SK-N-SH (cell line): ENCODE measurements around the gene BMI1. TPM values are rescaled to one million over a fixed set of nuclear protein-coding genes. Genes with fewer than 3 reads are reported as not detected.

Experiments
- CTCF ChIA-PET: fragments of 300-600, 350-600 bp; formaldehyde crosslinking; extraction: SDS; loops from one replicate; lab custom pipeline; 2021; lab: Yijun Ruan, JAX
- POLR2A ChIA-PET: fragments of 350-600 bp; sonication (Branson Sonifier 250); formaldehyde crosslinking; extraction: SDS; loops from one replicate; lab custom pipeline; 2020; ENCODE audit warnings: antibody characterized with exemption, inconsistent platforms; lab: Yijun Ruan, JAX
- DNase-seq: peaks from one replicate; pipeline ENCODE4 v3.0.0; 2012
- H2AFZ ChIP-seq: fragments of 200-600 bp; sonication (generic); 2 replicates; pipeline ENCODE4 v1.8.1; 2016; ENCODE audit warnings: antibody characterized with exemption, mild to moderate bottlenecking, low read depth
- H3F3A ChIP-seq: fragments of 200-600 bp; sonication (generic); replicated peaks from 2 replicates; pipeline ENCODE3; 2016; ENCODE audit warnings: antibody characterized with exemption, mild to moderate bottlenecking; ENCODE audit not compliant: insufficient read depth
- H3K27ac ChIP-seq, 2 experiments: fragments of 200-500 bp in 1 of 2; fragments of 200-600 bp in 1 of 2; sonication (Bioruptor generic) in 1 of 2; sonication (generic), shearing (Covaris generic) in 1 of 2; 2 replicates each; pipeline versions ENCODE4 v1.5.1 to v1.6.1; 2014 to 2016; ENCODE audit warnings: low read depth in 2 of 2, inconsistent platforms in 1 of 2, low read length in 1 of 2, mild to moderate bottlenecking in 1 of 2, mixed read lengths in 1 of 2
- H3K27me3 ChIP-seq: fragments of 200-600 bp; sonication (generic), shearing (Covaris generic); 2 replicates; pipeline ENCODE4 v1.6.1; 2016; ENCODE audit warnings: mixed run types; ENCODE audit not compliant: insufficient read depth
- H3K36me3 ChIP-seq, 2 experiments: fragments of 200-500 bp in 1 of 2; fragments of 200-600 bp in 1 of 2; sonication (Bioruptor generic) in 1 of 2; sonication (generic) in 1 of 2; replicated peaks in 1 of 2; 2 replicates each; pipeline versions ENCODE3 to v1.5.1; 2014 to 2016; ENCODE audit warnings: low read length in 1 of 2, mild to moderate bottlenecking in 1 of 2; ENCODE audit not compliant: insufficient read depth in 2 of 2, control insufficient read depth in 1 of 2
- H3K4me1 ChIP-seq, 2 experiments: fragments of 200-500 bp in 1 of 2; fragments of 200-600 bp in 1 of 2; sonication (Bioruptor generic) in 1 of 2; sonication (generic), shearing (Covaris generic) in 1 of 2; 2 replicates each; pipeline versions ENCODE4 v1.5.1 to v1.6.1; 2014 to 2016; ENCODE audit warnings: low read depth in 1 of 2, low read length in 1 of 2, mixed run types in 1 of 2; ENCODE audit not compliant: insufficient read depth in 2 of 2, control insufficient read depth in 1 of 2
- H3K4me2 ChIP-seq: fragments of 200-600 bp; sonication (generic), shearing (Covaris generic); 2 replicates; pipeline ENCODE4 v1.6.1; 2017; ENCODE audit warnings: mixed run types
- H3K4me3 ChIP-seq, 2 experiments: fragments of 200-500 bp in 1 of 2; fragments of 200-600 bp in 1 of 2; sonication (Bioruptor generic) in 1 of 2; sonication (generic), shearing (Covaris generic) in 1 of 2; 2 replicates each; pipeline versions ENCODE4 v1.5.1 to v1.8.1; 2014 to 2016; ENCODE audit warnings: low read depth in 2 of 2, inconsistent platforms in 1 of 2, low read length in 1 of 2, mild to moderate bottlenecking in 1 of 2, mixed read lengths in 1 of 2, moderate library complexity in 1 of 2
- H3K79me2 ChIP-seq: fragments of 200-600 bp; sonication (generic); 2 replicates; pipeline ENCODE4 v1.8.1; 2017; ENCODE audit warnings: mild to moderate bottlenecking; ENCODE audit not compliant: insufficient read depth
- H3K9ac ChIP-seq: fragments of 200-600 bp; sonication (generic); 2 replicates; pipeline ENCODE4 v1.6.1; 2017; ENCODE audit warnings: mixed run types
- H3K9me2 ChIP-seq: fragments of 200-600 bp; sonication (generic); 2 replicates; pipeline ENCODE4 v1.6.1; 2017; ENCODE audit warnings: mixed run types
- H3K9me3 ChIP-seq: fragments of 200-600 bp; sonication (generic); 2 replicates; pipeline ENCODE4 v1.6.1; 2017; ENCODE audit warnings: mixed run types, mild to moderate bottlenecking, moderate library complexity
- H4K20me1 ChIP-seq: fragments of 200-600 bp; sonication (generic); 2 replicates; pipeline ENCODE4 v1.6.1; 2017; ENCODE audit warnings: mild to moderate bottlenecking, mixed run types; ENCODE audit not compliant: insufficient read depth
- EP300 ChIP-seq, 2 experiments: IDR thresholded peaks; 2 replicates each; pipeline versions ENCODE4 v1.4.0 to v1.6.1; 2012; ENCODE audit warnings: borderline replicate concordance in 1 of 2, low read depth in 1 of 2, low read length in 1 of 2
- FOXJ3 ChIP-seq: sonication (generic); formaldehyde crosslinking; IDR thresholded peaks from 2 replicates; pipeline ENCODE4 v1.5.1; 2020; ENCODE audit warnings: mild to moderate bottlenecking, missing genetic modification reagents
- IRF3 ChIP-seq: fragments of 150-350 bp; IDR thresholded peaks from 2 replicates; pipeline ENCODE4 v1.6.1; 2016; ENCODE audit warnings: mild to moderate bottlenecking, low read depth, low read length
- MAX ChIP-seq: IDR thresholded peaks from 2 replicates; pipeline ENCODE4 v1.4.0; 2012; ENCODE audit warnings: low read depth
- MXI1 ChIP-seq: IDR thresholded peaks from 2 replicates; pipeline ENCODE4 v1.6.1; 2012; ENCODE audit warnings: mild to moderate bottlenecking, low read depth, low read length, improper control_type of control experiment
- NFIC ChIP-seq: IDR thresholded peaks from 2 replicates; pipeline ENCODE4 v1.4.0; 2012; ENCODE audit warnings: borderline replicate concordance
- REST ChIP-seq: IDR thresholded peaks from 2 replicates; pipeline ENCODE4 v1.6.1; 2012; ENCODE audit warnings: mild to moderate bottlenecking, low read depth, low read length, moderate library complexity
- RXRA ChIP-seq: IDR thresholded peaks from 2 replicates; pipeline ENCODE4 v1.4.0; 2012; ENCODE audit warnings: low read depth, mild to moderate bottlenecking, borderline replicate concordance
- SIN3A ChIP-seq: IDR thresholded peaks from 2 replicates; pipeline ENCODE4 v1.6.1; 2012; ENCODE audit warnings: low read depth, mild to moderate bottlenecking, low read length, moderate library complexity, borderline replicate concordance
- SMC3 ChIP-seq: IDR thresholded peaks from 2 replicates; pipeline ENCODE4 v1.6.1; 2012; ENCODE audit warnings: low read depth, low read length, improper control_type of control experiment
- TAF1 ChIP-seq: IDR thresholded peaks from 2 replicates; pipeline ENCODE4 v1.6.1; 2012; ENCODE audit warnings: low read depth, mild to moderate bottlenecking, low read length, moderate library complexity, borderline replicate concordance
- TCF12 ChIP-seq: IDR thresholded peaks from 2 replicates; pipeline ENCODE4 v1.4.0; 2012
- YY1 ChIP-seq: IDR thresholded peaks from 2 replicates; pipeline ENCODE4 v1.4.0; 2012; ENCODE audit warnings: low read depth, mild to moderate bottlenecking
- ZBTB33 ChIP-seq: IDR thresholded peaks from 2 replicates; pipeline ENCODE4 v1.4.0; 2012; ENCODE audit warnings: low read depth, borderline replicate concordance
- WGBS: methylation state at CpG from one replicate; pipeline ENCODE4 v1.1.6; 2017; ENCODE audit warnings: low lambda C conversion rate; 5-methylcytosine and 5-hydroxymethylcytosine counted together
- polyA plus RNA-seq, 3 experiments: library from polyadenylated mRNA; depleted of rRNA; stranded (reverse); fragments of >200 nt; gene quantifications; 2 replicates each; pipeline ENCODE4 v1.2.3, GENCODE V29; 2012
- TF ChIP-seq, protein P1 (sequence below): fragments of 200-600 bp; sonication (generic); IDR thresholded peaks from 2 replicates; pipeline ENCODE4 v1.6.1; 2017; ENCODE audit warnings: antibody characterized with exemption, mild to moderate bottlenecking, moderate library complexity

The BMI1 gene
- polyA plus RNA-seq, 1 of the 3 experiments (the other 2 are of a cell fraction): 15.5 TPM

- TF ChIP-seq REST (no peak), TCF12 (no peak), SIN3A (no peak), TAF1 (no peak), SMC3 (no peak), IRF3 (no peak), NFIC (no peak), RXRA (no peak), ZBTB33 (no peak)
Measured at GRCh38 chr10:22319980-22320558, 830 bp upstream of the BMI1 start (continued).

- H2AFZ ChIP-seq: peak overlapping the region; percentile 56; the same call in 1 of the 2 replicates
- peaks cover 18% of the 10 kb centered on the region for H3F3A ChIP-seq
- TF ChIP-seq MXI1: peak; percentile 70
- peak; percentile 86 for TF ChIP-seq YY1
- TF ChIP-seq, protein P1, sequence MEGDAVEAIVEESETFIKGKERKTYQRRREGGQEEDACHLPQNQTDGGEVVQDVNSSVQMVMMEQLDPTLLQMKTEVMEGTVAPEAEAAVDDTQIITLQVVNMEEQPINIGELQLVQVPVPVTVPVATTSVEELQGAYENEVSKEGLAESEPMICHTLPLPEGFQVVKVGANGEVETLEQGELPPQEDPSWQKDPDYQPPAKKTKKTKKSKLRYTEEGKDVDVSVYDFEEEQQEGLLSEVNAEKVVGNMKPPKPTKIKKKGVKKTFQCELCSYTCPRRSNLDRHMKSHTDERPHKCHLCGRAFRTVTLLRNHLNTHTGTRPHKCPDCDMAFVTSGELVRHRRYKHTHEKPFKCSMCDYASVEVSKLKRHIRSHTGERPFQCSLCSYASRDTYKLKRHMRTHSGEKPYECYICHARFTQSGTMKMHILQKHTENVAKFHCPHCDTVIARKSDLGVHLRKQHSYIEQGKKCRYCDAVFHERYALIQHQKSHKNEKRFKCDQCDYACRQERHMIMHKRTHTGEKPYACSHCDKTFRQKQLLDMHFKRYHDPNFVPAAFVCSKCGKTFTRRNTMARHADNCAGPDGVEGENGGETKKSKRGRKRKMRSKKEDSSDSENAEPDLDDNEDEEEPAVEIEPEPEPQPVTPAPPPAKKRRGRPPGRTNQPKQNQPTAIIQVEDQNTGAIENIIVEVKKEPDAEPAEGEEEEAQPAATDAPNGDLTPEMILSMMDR: no peak
- peak; percentile 13; the same call in 1 of the 2 replicates for TF ChIP-seq NFIC
- no peak for TF ChIP-seq TAF1
- TF ChIP-seq EP300 (IDR thresholded peaks at IDR 0.05; ENCODE audit: borderline replicate concordance in 1 of 2, low read depth in 1 of 2, low read length in 1 of 2): peak in 1 of 2 experiments; percentile 29; a peak in 1 of 4 replicates
- peak; percentile 36; the same call in 1 of the 2 replicates for TF ChIP-seq SIN3A
- peak; percentile 50; the same call in 1 of the 2 replicates for TF ChIP-seq MAX
- TF ChIP-seq FOXJ3 (CRISPR knock-in tag): no peak
- peaks cover 23% of the 10 kb centered on the region for H4K20me1 ChIP-seq
- ChIA-PET POLR2A (no interaction called here), CTCF (interaction anchor here (1.1 kb wide), 1 partner anchor 277 kb away, joined by 3 read pairs; no protein-coding TSS in a partner anchor)
- H3K36me3 ChIP-seq: peaks cover 5 to 8% of the 10 kb centered on the region in 2 experiments
- peak overlapping the region; percentile 72 to 84 for H3K4me3 ChIP-seq
- H3K4me2 ChIP-seq: peak overlapping the region; percentile 80; the same call in 1 of the 2 replicates
- no peaks in the 10 kb centered on the region for H3K9me3 ChIP-seq
- H3K27me3 ChIP-seq: peaks cover 11% of the 10 kb centered on the region
- peak; percentile 80 for DNase-seq
- no peaks in the 10 kb centered on the region for H3K9me2 ChIP-seq
- peaks cover 8 to 15% of the 10 kb centered on the region in 2 experiments; a peak in 3 of 4 replicates for H3K4me1 ChIP-seq
- H3K79me2 ChIP-seq: peaks cover 52% of the 10 kb centered on the region
- 2% methylated on average over 31 of the region's 114 CpGs for WGBS
- peak overlapping the region; percentile 70 to 90 for H3K27ac ChIP-seq
- peak overlapping the region; percentile 78; the same call in 1 of the 2 replicates for H3K9ac ChIP-seq
Measured at GRCh38 chr10:22321156-22321923, 441 bp downstream of the BMI1 start.
